Activated naive CD4-positive, alpha-beta T cell treated with anti-CD3 and anti-CD28 coated beads, Interleukin-2, amount 50 U/mL, for 72 hours (primary cell): Measurements from ENCODE around the gene SLC5A5. TPM values are rescaled to one million over a fixed set of nuclear protein-coding genes. Genes with fewer than 3 reads are reported as not detected.
A peak's percentile ranks its signal among the peaks of the same experiment; 100 is the strongest.

Source experiments
- ATAC-seq, 2 donors: fragments of 150-1000 bp; cut with Tn5 transposase; 2 replicates each; pipeline ENCODE4 v1.10.0; 2021; ENCODE audit warnings: mild to moderate bottlenecking in 2 of 2, moderate library complexity in 2 of 2
- DNase-seq, 2 donors: peaks; one replicate each; pipeline ENCODE4 v3.0.0; 2021 to 2022; ENCODE audit warnings: low spot score in 2 of 2
- H3K27ac Mint-ChIP-seq, 2 donors: one replicate each; pipeline ENCODE4 v1.8.0; 2022; ENCODE audit warnings: mild to moderate bottlenecking in 2 of 2, mixed read lengths in 2 of 2
- H3K36me3 Mint-ChIP-seq, 2 donors: one replicate each; pipeline ENCODE4 v1.8.0; 2022; ENCODE audit warnings: mixed read lengths in 2 of 2
- H3K9me3 Mint-ChIP-seq, 2 donors: one replicate each; pipeline ENCODE4 v1.8.0; 2022; ENCODE audit warnings: mixed read lengths in 2 of 2
- total RNA-seq, 2 donors: library from RNA; stranded (reverse); gene quantifications; one replicate each; pipeline ENCODE4 v1.2.3, GENCODE V29; 2022

The SLC5A5 gene
- 1 to 10 TPM; 1.5 to 2.0 TPM for total RNA-seq

- DNase-seq = peak in 1 of 2 donors; percentile 11
- peak; percentile 16 to 25 for ATAC-seq
- Mint-ChIP-seq H3K36me3 (peaks cover 0 to 4% of the 10 kb centered on the region in 2 donors), H3K27ac (peak within 1 kb of the TSS; percentile 36 to 63), H3K9me3 (no peaks in the 10 kb centered on the region)
Observed at GRCh38 chr19:17871878-17872250, at the start of gene SLC5A5. SLC5A5 (plus strand) TSS chr19:17871945; CDS start chr19:17872320, 375 bp downstream.

GRCh38 chr19:17824339-17824738, 47.4 kb upstream of the SLC5A5 start:
- peaks cover 0 to 9% of the 10 kb centered on the region in 2 donors for H3K36me3 Mint-ChIP-seq
- no peaks in the 10 kb centered on the region for H3K9me3 Mint-ChIP-seq
- peak overlapping the region; percentile 45 to 55 for H3K27ac Mint-ChIP-seq
- peak; percentile 5 to 27 for ATAC-seq
- DNase-seq = no peak

- DNase-seq (no peak), ATAC-seq (no peak)
- H3K27ac Mint-ChIP-seq = no peak overlapping the region
- H3K9me3 Mint-ChIP-seq = peaks cover 0 to under 1% of the 10 kb centered on the region in 2 donors
- peaks cover 6 to 27% of the 10 kb centered on the region in 2 donors for H3K36me3 Mint-ChIP-seq
Observed at GRCh38 chr19:17826508-17827056, 45.2 kb upstream of the SLC5A5 start.

- ATAC-seq (peak in 1 of 2 donors; percentile 8), DNase-seq (no peak)
- Mint-ChIP-seq H3K9me3 (peaks cover 0 to 4% of the 10 kb centered on the region in 2 donors), H3K27ac (no peak overlapping the region), H3K36me3 (peaks cover 16 to 53% of the 10 kb centered on the region in 2 donors)
Observed at GRCh38 chr19:17829855-17830566, 41.7 kb upstream of the SLC5A5 start.

- Mint-ChIP-seq H3K36me3 (peaks cover 20 to 61% of the 10 kb centered on the region in 2 donors), H3K27ac (no peak overlapping the region), H3K9me3 (peaks cover 0 to 4% of the 10 kb centered on the region in 2 donors)
- ATAC-seq (peak; percentile 23 to 85), DNase-seq (peak in 1 of 2 donors; percentile 64)
Observed at GRCh38 chr19:17830567-17831418, 41.0 kb upstream of the SLC5A5 start.

- DNase-seq = no peak
- H3K27ac Mint-ChIP-seq = peak overlapping the region in 1 of 2 donors; percentile 81
- H3K9me3 Mint-ChIP-seq = peaks cover 0 to 4% of the 10 kb centered on the region in 2 donors
- ATAC-seq = no peak
- peaks cover 24 to 67% of the 10 kb centered on the region in 2 donors for H3K36me3 Mint-ChIP-seq
Observed at GRCh38 chr19:17831419-17831888, 40.3 kb upstream of the SLC5A5 start.

- peaks cover 0 to 4% of the 10 kb centered on the region in 2 donors for H3K9me3 Mint-ChIP-seq
- H3K36me3 Mint-ChIP-seq = peaks cover 28 to 73% of the 10 kb centered on the region in 2 donors
- DNase-seq (no peak), ATAC-seq (no peak)
- no peak overlapping the region for H3K27ac Mint-ChIP-seq
Observed at GRCh38 chr19:17832443-17833208, 39.1 kb upstream of the SLC5A5 start.

- DNase-seq (no peak), ATAC-seq (peak in 1 of 2 donors; percentile 21)
- H3K36me3 Mint-ChIP-seq = peaks cover 34 to 76% of the 10 kb centered on the region in 2 donors
- peak overlapping the region; percentile 20 to 81 for H3K27ac Mint-ChIP-seq
- H3K9me3 Mint-ChIP-seq = peaks cover 0 to 4% of the 10 kb centered on the region in 2 donors
Observed at GRCh38 chr19:17834350-17835181, 37.2 kb upstream of the SLC5A5 start.

GRCh38 chr19:17835182-17836006, 36.4 kb upstream of the SLC5A5 start:
- ATAC-seq (no peak), DNase-seq (no peak)
- H3K36me3 Mint-ChIP-seq = peaks cover 34 to 69% of the 10 kb centered on the region in 2 donors

GRCh38 chr19:17836530-17836929, 35.2 kb upstream of the SLC5A5 start:
- peak overlapping the region; percentile 69 to 81 for H3K27ac Mint-ChIP-seq
- H3K36me3 Mint-ChIP-seq = peaks cover 35 to 68% of the 10 kb centered on the region in 2 donors
- DNase-seq (no peak), ATAC-seq (no peak)
- peaks cover 0 to 4% of the 10 kb centered on the region in 2 donors for H3K9me3 Mint-ChIP-seq

More at GRCh38 chr19:17835182-17836006, 36.4 kb upstream of the SLC5A5 start:
- Mint-ChIP-seq H3K27ac (peak overlapping the region; percentile 20 to 81), H3K9me3 (peaks cover 0 to 4% of the 10 kb centered on the region in 2 donors)

- no peaks in the 10 kb centered on the region for H3K9me3 Mint-ChIP-seq
- peak overlapping the region in 1 of 2 donors; percentile 82 for H3K27ac Mint-ChIP-seq
- ATAC-seq (no peak), DNase-seq (no peak)
- H3K36me3 Mint-ChIP-seq = peaks cover 26 to 54% of the 10 kb centered on the region in 2 donors
Observed at GRCh38 chr19:17837972-17838371, 33.8 kb upstream of the SLC5A5 start.

- H3K27ac Mint-ChIP-seq = peak overlapping the region in 1 of 2 donors; percentile 72
- no peak for ATAC-seq
- no peaks in the 10 kb centered on the region for H3K9me3 Mint-ChIP-seq
- H3K36me3 Mint-ChIP-seq = peaks cover 29 to 58% of the 10 kb centered on the region in 2 donors
- DNase-seq = no peak
Observed at GRCh38 chr19:17840019-17840418, 31.7 kb upstream of the SLC5A5 start.

GRCh38 chr19:17841371-17841809, 30.4 kb upstream of the SLC5A5 start:
- Mint-ChIP-seq H3K36me3 (peaks cover 21 to 54% of the 10 kb centered on the region in 2 donors), H3K9me3 (no peaks in the 10 kb centered on the region), H3K27ac (peak overlapping the region in 1 of 2 donors; percentile 13)
- ATAC-seq (no peak), DNase-seq (no peak)
